Ecto neural progenitor cell (in vitro differentiated cells): ENCODE results near the gene RHOD.

Source experiments
- DNase-seq: peaks from one replicate; pipeline ENCODE4 v3.0.0-alpha.2; 2018; ENCODE audit warnings: low spot score

Gene RHOD, protein sequence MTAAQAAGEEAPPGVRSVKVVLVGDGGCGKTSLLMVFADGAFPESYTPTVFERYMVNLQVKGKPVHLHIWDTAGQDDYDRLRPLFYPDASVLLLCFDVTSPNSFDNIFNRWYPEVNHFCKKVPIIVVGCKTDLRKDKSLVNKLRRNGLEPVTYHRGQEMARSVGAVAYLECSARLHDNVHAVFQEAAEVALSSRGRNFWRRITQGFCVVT

DNA sequence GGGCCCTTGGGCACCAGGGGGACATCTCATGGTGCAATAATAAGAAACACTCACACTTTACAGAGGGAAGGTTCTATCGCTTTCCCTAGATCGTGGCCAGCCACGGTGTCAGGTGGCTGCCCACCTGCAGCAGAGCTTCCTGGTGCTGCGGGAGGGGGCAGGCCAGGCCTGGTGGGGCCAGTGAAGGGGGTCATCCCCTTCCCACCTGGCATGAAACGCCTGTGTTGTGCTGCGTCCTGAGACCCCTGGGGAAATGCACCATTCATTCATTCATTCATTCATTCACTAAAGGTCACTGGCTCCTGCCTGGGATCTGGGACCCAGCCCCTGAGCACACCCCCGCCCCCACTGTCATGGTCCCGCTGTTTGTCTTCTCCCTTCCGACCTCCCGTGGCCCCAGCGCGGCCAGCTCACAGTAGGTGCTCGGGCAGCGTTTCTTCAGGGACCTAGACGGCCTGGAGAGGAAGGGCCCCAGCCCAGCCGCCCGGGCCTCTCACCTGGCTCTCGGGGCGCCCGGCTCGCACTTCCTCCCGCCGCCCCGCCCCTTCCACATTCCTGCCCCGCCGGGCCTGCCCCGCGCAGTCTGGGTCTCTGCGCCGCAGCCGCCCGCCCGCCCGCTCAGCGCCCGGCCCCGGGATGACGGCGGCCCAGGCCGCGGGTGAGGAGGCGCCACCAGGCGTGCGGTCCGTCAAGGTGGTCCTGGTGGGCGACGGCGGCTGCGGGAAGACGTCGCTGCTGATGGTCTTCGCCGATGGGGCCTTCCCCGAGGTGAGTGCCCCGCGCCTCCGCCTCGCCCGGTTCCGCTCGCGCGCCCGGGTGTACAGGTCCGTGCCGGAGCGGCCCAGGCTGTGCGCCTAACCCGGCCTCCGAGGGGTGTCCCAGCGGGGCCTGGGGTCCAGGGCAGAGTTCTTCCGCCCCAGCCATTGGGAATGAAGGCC lies at the start of gene RHOD:
Gene RHOD (plus strand): TSS at position 581 of the 938 bp plus-strand sequence. CDS start 56 bp downstream, at position 637.
- peak; percentile 74 for DNase-seq

DNA sequence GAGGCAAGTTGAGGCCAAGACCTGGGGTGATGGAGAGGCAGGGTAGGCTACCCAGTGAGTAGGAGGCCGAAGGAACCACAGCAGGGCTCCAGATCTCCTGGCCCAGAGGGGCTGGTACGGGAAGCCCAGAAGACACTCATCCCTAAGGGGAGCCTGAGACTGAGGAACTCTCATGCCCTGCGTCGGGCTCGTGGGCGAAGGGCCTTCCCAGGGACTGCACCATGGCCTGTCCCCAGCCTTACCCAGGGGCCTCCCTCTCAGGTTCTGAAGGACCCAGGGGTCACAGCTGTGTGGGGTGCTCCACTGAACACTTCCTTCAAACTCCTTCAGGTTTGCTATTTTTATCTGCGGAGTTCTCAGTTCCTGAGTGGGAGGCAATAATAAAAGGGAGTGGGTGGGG lies 49.5 kb upstream of the RHOD start:
- DNase-seq: no peak

DNA sequence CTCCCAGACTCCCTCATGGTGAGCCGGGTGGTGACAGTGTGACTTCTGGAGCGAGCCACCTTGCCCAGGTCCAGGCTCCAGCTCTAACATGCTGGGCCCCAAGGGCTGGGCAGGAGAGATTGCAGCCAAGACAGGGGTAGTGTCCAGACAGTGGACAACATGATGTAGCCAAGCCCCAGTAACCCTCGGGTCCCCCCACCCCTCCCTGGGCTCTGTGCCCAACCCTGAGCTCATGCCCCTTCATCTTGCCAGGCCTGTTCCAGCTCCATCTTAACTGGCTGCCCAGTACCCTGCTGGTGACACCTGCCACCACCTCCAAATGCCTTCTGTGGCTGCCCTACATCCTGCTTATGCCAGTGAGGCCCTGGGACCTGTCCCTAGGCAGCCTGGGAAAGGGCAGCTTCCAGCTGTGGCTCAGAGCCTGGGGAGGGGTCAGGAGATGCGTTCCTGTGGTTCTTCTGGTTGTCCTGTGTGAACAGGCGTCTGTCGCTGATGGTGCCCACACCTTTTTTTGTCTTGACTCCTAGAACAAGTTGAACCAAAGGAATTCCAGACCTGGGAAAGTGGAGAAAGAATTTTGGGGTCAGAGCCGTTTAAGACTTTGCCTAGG lies 46.2 kb upstream of the RHOD start:
- no peak for DNase-seq

DNA sequence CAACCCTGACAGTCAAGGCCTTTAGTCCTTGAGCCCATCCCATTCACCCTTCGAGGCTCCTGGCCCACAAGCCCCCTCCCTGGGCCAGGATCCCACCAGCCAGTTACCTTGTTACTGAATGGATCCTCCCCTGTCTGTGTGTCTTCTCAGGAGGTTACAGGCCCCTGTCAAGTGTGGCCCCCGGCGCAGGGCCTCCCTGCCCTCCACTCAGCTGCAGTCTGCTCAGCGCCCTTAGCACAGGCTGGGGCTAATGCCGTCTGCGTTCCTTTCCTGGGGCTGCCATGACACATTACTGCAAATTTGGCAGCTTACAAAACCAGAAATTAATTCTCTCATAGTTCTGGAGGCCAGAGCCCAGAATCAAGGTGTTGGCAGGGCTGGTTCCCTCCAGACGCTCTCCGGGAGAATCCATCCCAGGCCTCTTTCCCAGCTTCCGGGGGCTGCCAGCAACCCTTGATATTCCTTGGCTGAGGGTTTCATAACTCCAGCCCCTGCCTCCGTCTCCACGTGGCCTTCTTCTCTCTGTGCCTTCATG lies 43.1 kb upstream of the RHOD start:
- no peak for DNase-seq

DNA sequence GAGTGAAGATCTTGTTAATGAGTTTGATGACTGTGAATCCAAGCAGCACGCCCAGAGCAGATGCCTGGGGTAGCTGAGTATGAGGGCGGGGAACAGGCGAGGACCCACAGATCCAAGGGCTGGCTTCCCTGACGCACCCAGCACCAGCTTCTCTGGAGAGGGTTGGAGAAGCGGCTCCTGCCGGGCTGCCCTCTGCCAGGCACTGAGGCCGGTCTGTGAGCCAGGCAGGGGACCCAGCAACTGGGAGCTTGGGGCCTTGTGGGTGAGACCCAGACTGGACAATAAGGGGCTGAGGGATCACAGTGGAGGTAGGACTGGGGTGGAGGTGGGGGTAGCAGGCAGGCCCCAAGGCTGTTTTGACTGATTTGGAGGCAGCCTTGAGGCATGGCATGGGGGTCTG lies 42.3 kb upstream of the RHOD start:
- no peak for DNase-seq

DNA sequence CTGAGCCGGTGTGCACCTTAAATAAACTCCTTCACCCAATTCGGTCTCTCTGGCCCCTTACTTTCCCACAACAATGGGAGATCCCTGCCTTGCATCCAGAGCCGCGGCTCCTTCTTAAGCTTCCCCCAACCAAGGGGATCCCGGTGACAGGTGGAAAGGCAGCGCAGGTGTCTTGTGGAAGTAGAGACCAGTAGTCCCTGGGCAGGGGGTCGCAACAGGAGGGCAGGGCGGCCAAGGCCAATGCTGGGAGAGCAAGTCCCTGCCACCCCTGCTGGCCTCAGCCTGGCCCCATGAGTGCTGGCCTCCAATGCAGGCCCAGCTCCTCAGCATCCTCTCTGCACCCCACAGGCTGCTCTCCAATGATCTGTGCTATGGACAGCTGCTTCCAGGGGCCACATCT lies 41.6 kb upstream of the RHOD start:
- no peak for DNase-seq

DNA sequence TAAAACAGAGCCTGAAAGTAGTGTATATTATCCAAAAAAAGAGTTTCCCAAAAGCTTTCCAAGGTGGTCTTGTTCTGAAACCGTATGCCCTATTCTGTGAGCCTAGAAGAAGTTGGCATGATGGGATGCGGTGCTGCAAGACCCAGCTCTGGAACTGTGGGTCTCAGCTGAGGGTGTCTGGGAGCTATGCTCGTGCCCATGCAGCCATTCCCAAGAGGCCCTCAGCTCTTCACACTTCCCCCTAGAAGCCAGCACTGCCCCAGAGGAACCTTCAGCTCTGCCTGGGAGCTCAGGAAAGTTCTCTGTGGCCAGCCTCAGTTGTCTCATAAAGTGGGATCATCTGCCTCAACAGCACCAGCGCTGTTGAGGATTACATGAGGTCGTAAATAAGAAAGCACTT lies 40.1 kb upstream of the RHOD start:
- DNase-seq: no peak

DNA sequence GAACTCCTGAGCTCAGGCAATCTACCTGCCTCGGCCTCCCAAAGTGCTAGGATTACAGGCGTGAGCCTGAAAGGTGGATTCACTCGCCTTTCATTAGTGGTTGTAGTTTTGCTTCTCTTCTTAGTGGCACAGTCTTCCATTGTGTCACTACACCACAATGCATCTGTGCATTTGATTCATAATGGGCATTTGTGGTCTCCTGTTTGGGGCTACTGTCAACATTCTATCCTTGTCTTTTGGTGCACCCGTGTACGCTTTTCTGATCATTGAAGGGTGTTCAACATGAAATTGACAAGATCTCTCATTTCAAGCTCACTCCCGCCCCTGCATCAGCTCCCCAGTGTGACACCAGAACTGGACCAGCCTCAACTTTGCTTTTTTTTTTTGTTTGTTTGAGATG lies 35.7 kb upstream of the RHOD start:
- DNase-seq: no peak

DNA sequence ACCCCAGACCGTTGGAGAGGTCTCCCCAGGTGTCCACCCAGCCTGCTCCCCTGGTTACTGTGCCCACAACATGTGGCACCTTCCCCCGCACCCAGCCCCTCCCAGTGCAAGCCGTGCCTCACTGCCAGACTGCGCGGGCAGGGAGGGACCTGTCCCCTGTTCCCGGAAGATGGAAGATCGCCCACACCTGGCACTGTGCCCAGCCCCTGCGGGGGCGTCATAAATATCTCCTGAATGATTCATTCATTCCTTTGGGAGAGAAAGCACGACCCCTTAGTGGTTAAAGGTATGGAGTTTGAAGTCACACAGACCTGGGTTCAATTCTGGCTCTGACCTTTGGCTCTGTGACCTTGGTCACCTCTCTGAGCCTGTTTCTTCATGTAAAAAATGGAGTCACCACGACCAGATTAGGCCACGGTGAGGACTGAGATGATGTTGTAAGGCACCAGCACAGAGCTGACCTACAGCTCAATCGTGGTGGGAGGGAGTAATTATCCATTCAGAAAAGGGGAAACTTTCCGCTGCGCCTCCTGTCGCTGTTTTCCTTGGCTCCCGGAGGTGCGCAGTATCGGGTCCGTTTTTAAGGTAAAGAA lies 34.2 kb upstream of the RHOD start:
- DNase-seq: no peak

DNA sequence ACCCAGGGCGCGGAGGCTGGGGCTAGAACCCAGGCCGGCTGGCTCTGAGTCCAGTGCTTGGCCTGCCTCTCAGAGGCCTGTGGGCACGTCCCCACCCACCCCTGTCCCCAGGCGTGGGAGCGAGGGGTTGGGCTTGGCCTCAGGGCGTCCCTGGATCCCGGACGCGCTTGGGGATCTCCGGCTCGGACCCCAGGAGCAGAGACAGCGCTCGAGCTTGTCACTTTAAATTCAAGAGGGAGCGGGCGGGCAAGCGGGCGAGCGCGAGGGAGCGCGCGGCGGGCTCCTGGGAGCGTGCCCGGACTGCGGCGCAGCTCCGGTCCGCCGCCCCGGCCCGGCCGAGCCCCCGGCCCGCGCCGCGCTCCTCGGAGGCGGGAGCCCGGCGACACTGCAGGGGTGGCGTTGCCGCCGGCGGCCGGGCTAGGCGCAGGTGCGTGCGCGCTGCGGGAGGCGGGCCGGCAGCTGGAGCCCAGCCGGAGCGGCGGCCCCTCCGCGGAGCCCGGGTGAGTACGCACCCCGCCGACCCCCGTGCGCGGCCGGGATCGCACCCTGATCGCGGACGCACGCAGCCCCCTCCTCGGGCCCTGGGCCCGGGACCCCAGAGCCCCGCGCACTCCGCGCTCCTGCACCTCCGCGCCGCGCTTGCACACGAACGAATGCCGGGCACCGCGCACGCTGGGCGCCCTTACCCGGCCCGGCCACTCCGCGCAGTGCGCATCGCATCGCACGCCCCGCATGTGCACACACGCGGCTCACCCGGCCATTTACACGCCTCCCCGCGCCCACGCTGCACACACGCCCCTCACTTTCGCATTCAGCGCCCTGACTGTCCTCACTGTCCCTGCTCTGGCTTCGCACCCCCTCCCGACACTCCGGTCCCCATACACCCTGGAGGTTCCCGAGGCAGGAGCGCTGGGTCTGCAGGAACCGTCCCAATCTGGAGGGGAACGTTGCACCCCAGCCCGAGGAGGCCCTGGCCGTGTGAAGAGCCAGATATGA lies 33.4 kb upstream of the RHOD start, which contains the start of gene SYT12:
Gene SYT12 (plus strand): TSS at position 174 of the 996 bp plus-strand sequence. CDS start 7,011 bp downstream, outside the sequence.
- peak; percentile 62 for DNase-seq

DNA sequence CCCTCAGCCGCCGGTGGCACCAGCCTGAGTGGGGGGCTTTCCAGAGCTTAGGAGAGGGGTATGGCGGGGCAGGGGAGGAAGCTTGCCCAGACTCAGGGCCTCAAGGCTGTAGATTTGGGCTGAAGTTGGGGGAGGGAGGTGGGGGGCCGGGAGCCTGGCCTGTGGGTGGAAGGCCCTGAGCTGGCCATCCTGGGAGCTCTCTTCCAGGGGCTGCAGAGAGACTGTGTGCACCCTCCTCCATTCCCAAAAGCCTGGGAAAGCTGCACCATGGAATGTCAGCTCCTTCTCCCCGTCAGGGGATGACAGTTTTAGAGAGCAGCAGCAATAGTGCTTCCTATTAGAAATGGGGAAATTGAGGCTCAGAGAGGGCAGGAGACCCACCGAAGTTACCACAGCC lies 32.7 kb upstream of the RHOD start:
- no peak for DNase-seq

DNA sequence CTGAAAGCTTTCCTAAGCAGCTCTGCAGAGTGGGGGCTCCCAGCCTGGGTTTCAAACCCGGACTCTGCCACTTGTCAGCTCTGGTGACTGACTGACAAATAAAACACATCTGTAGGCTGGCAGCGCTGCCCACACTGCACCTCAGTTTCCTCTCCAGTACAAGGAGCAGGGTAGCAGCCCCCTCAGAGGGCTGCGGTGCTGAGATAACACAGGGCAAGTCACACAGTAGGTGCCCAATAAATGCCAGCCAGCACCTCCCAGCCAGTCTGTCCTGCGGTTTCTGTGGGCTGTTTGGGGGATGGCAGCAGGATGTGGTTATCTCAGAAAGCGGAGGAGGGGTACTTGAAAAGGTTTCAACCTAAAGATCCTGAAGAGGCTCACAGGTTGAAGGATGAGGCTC lies 32.2 kb upstream of the RHOD start:
- DNase-seq: no peak

DNA sequence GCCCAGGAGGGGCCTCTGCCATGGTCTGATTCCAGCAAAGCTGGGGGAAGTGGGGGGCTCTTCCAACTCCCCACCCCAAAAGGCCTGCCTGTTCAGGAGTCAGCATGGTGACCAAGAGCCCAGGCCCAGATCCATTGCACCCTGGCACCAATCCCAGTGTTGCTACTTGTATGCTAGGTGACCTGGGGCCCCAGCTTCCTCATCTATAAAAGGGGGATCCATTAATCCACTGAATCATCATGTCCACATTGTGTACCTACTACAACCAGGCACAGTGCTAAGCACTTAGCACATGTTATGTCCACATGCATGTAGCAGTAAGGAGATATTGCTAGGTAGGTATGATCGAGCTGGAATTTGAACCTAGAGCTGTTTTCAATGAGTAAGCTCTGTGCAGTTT lies 31.7 kb upstream of the RHOD start:
- no peak for DNase-seq

DNA sequence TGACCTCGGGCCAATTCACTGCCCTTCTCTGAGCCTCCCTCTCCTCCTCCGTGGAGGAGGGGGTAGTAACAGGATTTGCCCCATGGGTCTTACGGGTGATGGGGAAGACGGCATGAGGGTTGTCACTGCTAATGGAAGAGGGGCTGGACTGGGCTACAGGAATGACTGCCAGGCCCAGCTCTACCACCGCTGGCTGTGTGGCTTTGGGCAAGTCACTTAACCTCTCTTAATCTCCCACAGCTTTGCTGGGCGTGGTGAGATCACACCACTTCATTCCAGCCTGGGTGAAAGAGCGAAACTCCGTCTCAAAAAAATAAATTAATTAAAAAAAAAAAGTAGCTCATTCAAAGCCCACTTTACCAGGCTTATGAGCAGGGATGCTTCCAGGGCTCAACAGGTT lies 30.9 kb upstream of the RHOD start:
- no peak for DNase-seq

DNA sequence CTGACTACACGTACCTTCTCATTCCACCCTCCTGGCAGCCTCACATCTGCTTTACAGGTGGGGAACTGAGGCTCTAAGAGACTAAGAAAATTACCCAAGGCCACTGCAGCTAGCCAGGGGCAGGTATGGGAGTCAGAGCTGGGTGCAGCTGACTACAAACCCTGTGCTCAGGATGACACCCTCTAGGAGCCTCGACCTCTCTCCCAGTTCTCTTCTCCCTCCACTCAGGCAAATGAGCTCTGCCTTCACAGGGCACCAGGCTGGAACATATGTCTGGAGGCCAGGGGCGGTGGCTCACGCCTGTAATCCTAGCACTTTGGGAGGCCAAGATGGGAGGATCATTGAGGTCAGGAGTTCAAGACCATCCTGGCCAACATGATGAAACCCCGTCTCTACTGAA lies 29.7 kb upstream of the RHOD start:
- no peak for DNase-seq

DNA sequence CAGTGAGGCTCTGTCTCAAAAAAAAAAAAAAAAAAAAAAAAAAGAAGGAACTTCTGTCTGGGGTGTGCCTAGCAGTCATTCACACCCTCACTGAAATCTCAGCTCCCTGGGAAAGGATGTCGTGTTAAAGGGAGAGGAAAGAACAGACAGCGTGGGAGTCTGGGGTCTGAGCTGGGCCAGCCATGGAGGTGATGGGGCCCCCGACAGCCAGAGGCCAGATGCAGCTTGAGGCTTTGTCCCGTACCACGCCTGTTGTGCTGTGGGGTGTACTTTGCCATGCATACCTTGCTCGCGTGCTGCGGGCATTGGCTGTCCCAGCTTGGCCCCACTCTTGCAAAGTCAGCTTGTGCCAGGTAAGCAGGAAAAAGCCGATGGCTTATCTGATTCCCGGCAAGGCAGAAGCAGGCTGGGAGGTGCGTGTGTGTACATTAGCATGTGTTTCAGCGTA lies 29.1 kb upstream of the RHOD start:
- DNase-seq: peak; percentile 40

DNA sequence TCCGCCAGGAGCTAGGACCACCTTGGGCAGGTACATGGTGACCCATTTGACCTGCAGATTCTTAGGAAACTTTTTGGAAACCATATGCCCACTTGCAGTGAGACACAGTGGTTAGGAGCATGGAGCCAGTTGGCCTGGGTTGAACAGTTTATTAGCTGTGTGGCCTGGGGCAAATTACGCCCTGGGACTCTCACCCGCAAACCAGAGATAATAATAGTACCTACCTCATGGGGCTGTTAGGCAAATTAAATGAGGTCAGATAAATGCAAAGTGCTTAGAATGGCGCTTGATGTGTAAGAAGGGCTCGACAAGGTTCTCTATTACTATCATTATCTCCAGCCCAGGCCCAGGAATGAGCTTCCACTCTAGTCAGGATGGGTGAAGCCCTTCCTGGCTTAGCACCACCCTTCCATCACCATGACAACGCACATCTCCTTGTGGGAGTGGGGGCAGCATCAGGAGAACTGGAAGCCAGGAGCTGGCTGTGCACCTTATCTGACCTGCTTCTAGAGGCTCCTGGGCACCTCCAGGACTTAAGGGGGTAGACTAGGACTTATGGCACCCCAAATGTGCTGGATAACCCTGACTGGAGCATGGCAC lies 28.6 kb upstream of the RHOD start:
- peak; percentile 43 for DNase-seq

DNA sequence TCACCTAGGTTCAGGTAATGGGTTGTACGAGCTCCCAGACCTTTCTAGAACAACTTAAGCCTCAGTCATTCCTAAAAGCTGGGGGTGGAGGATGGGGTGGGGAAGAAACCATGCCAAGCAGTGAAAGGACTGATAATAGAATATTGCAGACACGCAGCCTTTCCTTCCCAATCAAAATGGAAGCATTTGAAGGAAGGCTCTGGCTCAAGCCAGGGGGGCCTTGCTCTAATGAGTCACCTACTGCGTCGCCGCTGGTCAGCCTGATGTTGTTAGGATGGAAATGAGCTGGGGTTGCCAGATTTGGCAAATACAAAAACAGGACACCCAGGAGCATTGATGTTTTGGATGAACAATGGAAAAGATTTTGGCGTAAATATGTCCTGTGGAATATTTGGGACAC lies 27.5 kb upstream of the RHOD start:
- DNase-seq: no peak

DNA sequence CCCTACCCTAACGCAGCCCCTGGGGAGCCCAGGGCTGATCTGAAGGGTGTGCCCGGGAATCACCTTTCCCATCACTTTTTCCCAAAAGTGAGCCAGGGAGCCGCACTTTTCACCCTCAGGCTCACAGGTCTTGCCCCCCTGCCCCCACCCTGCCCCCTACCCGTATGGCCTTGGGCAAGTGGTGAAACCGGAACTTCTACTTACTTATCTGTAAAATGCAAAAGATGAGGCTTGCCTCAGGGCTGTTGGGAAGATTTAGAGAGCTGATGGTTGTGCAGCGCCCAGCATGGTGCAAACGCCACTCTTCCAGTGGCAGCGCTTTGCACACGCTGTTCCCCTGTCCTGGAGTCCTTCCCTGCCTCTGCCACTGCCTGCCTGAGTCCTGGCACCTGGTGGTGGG lies 25.7 kb upstream of the RHOD start:
- DNase-seq: no peak

DNA sequence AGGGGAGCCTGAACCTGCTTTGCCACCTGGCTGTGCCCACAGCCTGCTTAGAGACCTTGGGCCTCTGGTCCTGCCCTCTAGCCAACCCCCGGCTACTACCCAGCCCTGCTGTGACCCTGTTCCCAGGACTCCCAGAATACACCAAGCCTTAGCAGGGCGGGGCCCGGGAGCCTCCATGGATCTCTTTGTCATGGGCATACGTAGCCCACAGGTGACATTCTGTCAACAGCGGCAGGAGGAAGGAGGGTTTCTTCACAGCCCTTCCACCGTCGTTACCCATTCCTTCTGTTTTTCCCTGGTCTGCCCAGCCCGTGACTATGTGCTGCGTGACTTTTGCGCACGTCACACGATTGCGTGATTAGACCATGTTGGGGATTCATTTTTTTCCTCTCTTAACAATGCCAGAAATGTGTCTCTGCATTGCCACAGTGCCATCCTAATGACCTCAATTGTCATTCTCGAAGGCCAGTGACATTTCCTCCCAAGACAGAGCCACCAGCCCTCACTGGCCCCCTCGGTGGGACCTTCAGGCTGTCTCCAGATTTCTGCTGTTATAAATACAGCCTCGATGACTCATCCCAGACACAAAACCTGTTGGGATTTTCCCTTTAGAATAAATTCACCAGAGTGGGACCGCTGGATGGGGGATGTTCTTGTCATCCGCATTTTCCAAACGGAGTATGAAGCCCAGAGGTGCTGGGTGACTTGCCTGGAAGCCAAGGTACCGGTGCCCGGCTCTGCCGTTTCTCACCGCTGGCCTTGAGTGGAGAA lies 24.7 kb upstream of the RHOD start:
- no peak for DNase-seq
